Neural cell (in vitro differentiated cells): Measurements from ENCODE around the gene IL5RA. TPM values are rescaled to one million over a fixed set of nuclear protein-coding genes. Genes with fewer than 3 reads are reported as not detected.

Experiments
- H2AFZ ChIP-seq: fragments of 200-600, 300-800 bp; sonication (generic), shearing (Covaris generic); 2 replicates; pipeline ENCODE4 v1.6.0; 2014; ENCODE audit warnings: low read depth, mild to moderate bottlenecking, antibody characterized with exemption, low read length, moderate library complexity
- H3F3A ChIP-seq: fragments of 200-600 bp; shearing (Covaris generic); 2 replicates; pipeline ENCODE4 v1.6.1; 2016; ENCODE audit warnings: mild to moderate bottlenecking, moderate library complexity, mixed read lengths, antibody characterized with exemption, low read length; ENCODE audit not compliant: insufficient read depth, poor library complexity, severe bottlenecking
- H3K27ac ChIP-seq: fragments of 200-600, 300-800 bp; sonication (generic), shearing (Covaris generic); 2 replicates; pipeline ENCODE4 v1.5.1; 2014; ENCODE audit warnings: mild to moderate bottlenecking, low read length, moderate library complexity
- H3K27me3 ChIP-seq: fragments of 300-800, 200-600 bp; sonication (generic), shearing (Covaris generic); 2 replicates; pipeline ENCODE4 v1.6.0; 2014; ENCODE audit warnings: mild to moderate bottlenecking, low read depth, low read length, moderate library complexity; ENCODE audit not compliant: insufficient read depth
- H3K36me3 ChIP-seq: fragments of 300-800, 200-600 bp; sonication (generic), shearing (Covaris generic); 2 replicates; pipeline ENCODE4 v1.5.1; 2014; ENCODE audit warnings: mild to moderate bottlenecking, antibody characterized with exemption, low read length, moderate library complexity; ENCODE audit not compliant: insufficient read depth
- H3K4me2 ChIP-seq: fragments of 300-800, 200-600 bp; sonication (generic), shearing (Covaris generic); 2 replicates; pipeline ENCODE4 v1.6.0; 2014; ENCODE audit warnings: mild to moderate bottlenecking, low read length
- H3K4me3 ChIP-seq: fragments of 300-800, 200-600 bp; sonication (generic), shearing (Covaris generic); 2 replicates; pipeline ENCODE4 v1.5.1; 2014; ENCODE audit warnings: mild to moderate bottlenecking, low read length, moderate library complexity
- H3K79me2 ChIP-seq: fragments of 200-600 bp; shearing (Covaris generic); replicated peaks from 2 replicates; pipeline ENCODE4 v1.6.0; 2014; ENCODE audit warnings: mild to moderate bottlenecking, low read length, moderate library complexity; ENCODE audit not compliant: insufficient read depth
- H3K9ac ChIP-seq: fragments of 300-800, 200-600 bp; sonication (generic), shearing (Covaris generic); 2 replicates; pipeline ENCODE4 v1.6.1; 2016; ENCODE audit warnings: mild to moderate bottlenecking, low read length, mixed read lengths
- H3K9me2 ChIP-seq: fragments of 200-600 bp; shearing (Covaris generic); 2 replicates; pipeline ENCODE4 v1.6.1; 2016; ENCODE audit warnings: mild to moderate bottlenecking, low read length, mixed read lengths; ENCODE audit not compliant: insufficient read depth
- H3K9me3 ChIP-seq: fragments of 200-600, 300-800 bp; sonication (generic), shearing (Covaris generic); 2 replicates; pipeline ENCODE4 v1.6.1; 2016; ENCODE audit warnings: mild to moderate bottlenecking, mixed run types, low read length, moderate library complexity, mixed read lengths
- H4K20me1 ChIP-seq: fragments of 200-600 bp; shearing (Covaris generic); 2 replicates; pipeline ENCODE4 v1.6.1; 2016; ENCODE audit warnings: mild to moderate bottlenecking, mixed run types; ENCODE audit not compliant: insufficient read depth
- CTCF ChIP-seq: fragments of 450-650 bp; IDR thresholded peaks from 2 replicates; pipeline ENCODE4 v1.5.1; 2014; ENCODE audit warnings: antibody characterized with exemption, mild to moderate bottlenecking, moderate library complexity; ENCODE audit not compliant: poor library complexity, severe bottlenecking
- EP300 ChIP-seq: fragments of 450-650 bp; conservative IDR thresholded peaks from 2 replicates; pipeline ENCODE4 v1.6.1; 2014; ENCODE audit warnings: antibody characterized with exemption, mild to moderate bottlenecking, moderate library complexity; ENCODE audit not compliant: poor library complexity, severe bottlenecking
- EZH2 ChIP-seq: fragments of 200-600, 300-800 bp; shearing (Covaris generic), sonication (generic); IDR thresholded peaks from 2 replicates; pipeline ENCODE4 v1.6.1; 2014; ENCODE audit warnings: antibody characterized with exemption, low read length, borderline replicate concordance, mild to moderate bottlenecking; ENCODE audit not compliant: insufficient read depth, poor library complexity, severe bottlenecking
- MXI1 ChIP-seq: fragments of 450-650 bp; conservative IDR thresholded peaks from 2 replicates; pipeline ENCODE4 v1.6.1; 2014; ENCODE audit warnings: antibody characterized with exemption, mild to moderate bottlenecking; ENCODE audit not compliant: poor library complexity, severe bottlenecking
- POLR2AphosphoS5 ChIP-seq: IDR thresholded peaks from 2 replicates; pipeline ENCODE4 v1.6.1; 2012
- RAD21 ChIP-seq: fragments of 450-650 bp; conservative IDR thresholded peaks from 2 replicates; pipeline ENCODE4 v1.6.1; 2014; ENCODE audit warnings: antibody characterized with exemption, mild to moderate bottlenecking, moderate library complexity
- SMC3 ChIP-seq: fragments of 450-650 bp; conservative IDR thresholded peaks from 2 replicates; pipeline ENCODE4 v1.6.1; 2014; ENCODE audit warnings: antibody characterized with exemption, mild to moderate bottlenecking, moderate library complexity; ENCODE audit not compliant: poor library complexity
- TAF1 ChIP-seq: IDR thresholded peaks from 2 replicates; pipeline ENCODE4 v1.6.1; 2012; ENCODE audit warnings: low read depth
- polyA plus RNA-seq: library from polyadenylated mRNA; depleted of rRNA; stranded (reverse); fragments of >200 nt; gene quantifications from 2 replicates; pipeline ENCODE4 v1.2.3, GENCODE V29; 2014
- TF ChIP-seq, protein P1 (sequence below): IDR thresholded peaks from 2 replicates; pipeline ENCODE4 v1.6.1; 2012; ENCODE audit warnings: borderline replicate concordance

The IL5RA gene
- polyA plus RNA-seq, 1 donor from 2014 or later, result 0.10 TPM

DNA sequence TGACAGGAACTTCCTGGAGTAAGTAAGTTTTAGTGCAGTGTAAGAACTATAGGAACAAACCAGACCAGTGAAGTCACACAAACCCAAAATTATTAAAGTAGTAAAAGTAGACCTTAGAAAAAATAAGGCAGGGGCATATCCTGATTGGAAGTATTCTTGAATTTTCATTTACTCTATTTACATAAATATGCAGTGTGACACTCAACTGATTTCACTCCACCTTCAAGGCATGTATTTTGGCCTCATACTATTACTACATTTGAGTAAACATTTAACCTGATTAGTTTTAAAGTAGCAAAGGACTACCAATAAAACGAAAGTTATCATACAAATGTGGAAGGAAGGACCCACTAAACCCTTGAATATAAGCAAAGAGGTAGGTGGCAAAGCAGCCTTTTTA, 39.4 kb upstream of the IL5RA start:
- no peaks in the 10 kb centered on the region for H3F3A ChIP-seq
- no peak overlapping the region for H3K4me3 ChIP-seq

DNA sequence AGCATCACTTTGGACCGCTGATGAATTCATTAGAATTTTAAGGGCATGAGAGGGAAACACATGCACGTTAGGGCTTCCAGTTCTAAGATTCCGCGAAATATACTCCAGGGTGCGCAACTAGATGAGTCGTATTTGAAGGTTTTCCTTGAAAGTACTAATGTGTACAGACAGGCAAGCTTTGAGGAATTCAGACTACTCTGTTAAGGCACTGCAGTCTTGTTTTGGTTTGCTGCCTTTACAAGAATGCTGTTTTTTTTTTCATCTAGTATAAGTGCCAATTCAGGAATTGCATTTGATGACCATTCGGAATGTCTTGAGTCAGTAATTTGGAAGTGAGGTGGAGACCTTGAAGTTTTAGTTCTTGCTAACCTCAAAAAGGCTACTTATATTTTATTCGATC, 35.7 kb upstream of the IL5RA start:
- TF ChIP-seq SMC3 (no peak), CTCF (no peak), TAF1 (no peak), POLR2AphosphoS5 (no peak), MXI1 (no peak), EZH2 (no peak)
- TF ChIP-seq, protein P1, sequence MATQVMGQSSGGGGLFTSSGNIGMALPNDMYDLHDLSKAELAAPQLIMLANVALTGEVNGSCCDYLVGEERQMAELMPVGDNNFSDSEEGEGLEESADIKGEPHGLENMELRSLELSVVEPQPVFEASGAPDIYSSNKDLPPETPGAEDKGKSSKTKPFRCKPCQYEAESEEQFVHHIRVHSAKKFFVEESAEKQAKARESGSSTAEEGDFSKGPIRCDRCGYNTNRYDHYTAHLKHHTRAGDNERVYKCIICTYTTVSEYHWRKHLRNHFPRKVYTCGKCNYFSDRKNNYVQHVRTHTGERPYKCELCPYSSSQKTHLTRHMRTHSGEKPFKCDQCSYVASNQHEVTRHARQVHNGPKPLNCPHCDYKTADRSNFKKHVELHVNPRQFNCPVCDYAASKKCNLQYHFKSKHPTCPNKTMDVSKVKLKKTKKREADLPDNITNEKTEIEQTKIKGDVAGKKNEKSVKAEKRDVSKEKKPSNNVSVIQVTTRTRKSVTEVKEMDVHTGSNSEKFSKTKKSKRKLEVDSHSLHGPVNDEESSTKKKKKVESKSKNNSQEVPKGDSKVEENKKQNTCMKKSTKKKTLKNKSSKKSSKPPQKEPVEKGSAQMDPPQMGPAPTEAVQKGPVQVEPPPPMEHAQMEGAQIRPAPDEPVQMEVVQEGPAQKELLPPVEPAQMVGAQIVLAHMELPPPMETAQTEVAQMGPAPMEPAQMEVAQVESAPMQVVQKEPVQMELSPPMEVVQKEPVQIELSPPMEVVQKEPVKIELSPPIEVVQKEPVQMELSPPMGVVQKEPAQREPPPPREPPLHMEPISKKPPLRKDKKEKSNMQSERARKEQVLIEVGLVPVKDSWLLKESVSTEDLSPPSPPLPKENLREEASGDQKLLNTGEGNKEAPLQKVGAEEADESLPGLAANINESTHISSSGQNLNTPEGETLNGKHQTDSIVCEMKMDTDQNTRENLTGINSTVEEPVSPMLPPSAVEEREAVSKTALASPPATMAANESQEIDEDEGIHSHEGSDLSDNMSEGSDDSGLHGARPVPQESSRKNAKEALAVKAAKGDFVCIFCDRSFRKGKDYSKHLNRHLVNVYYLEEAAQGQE, result no peak
- Histone ChIP-seq H3K9me2 (no peaks in the 10 kb centered on the region), H3K4me3 (no peak overlapping the region), H3K4me2 (no peak overlapping the region), H3K9me3 (no peaks in the 10 kb centered on the region), H4K20me1 (no peaks in the 10 kb centered on the region), H3K9ac (no peak overlapping the region), H3K27ac (no peak overlapping the region), H3F3A (no peaks in the 10 kb centered on the region), H3K79me2 (no peaks in the 10 kb centered on the region), H3K27me3 (no peaks in the 10 kb centered on the region), H2AFZ (no peak overlapping the region), H3K36me3 (peaks cover 4% of the 10 kb centered on the region)

More for the DNA sequence above, 39.4 kb upstream of the IL5RA start:
- no peaks in the 10 kb centered on the region for H4K20me1 ChIP-seq
- no peak for TF ChIP-seq RAD21
- no peak for TF ChIP-seq TAF1
- H3K36me3 ChIP-seq, result peaks cover 5% of the 10 kb centered on the region
- H2AFZ ChIP-seq, result no peak overlapping the region
- H3K9me2 ChIP-seq, result no peaks in the 10 kb centered on the region
- H3K27ac ChIP-seq, result no peak overlapping the region
- H3K9me3 ChIP-seq, result no peaks in the 10 kb centered on the region
- H3K4me2 ChIP-seq, result no peak overlapping the region
- no peaks in the 10 kb centered on the region for H3K79me2 ChIP-seq
- H3K9ac ChIP-seq, result no peak overlapping the region
- no peaks in the 10 kb centered on the region for H3K27me3 ChIP-seq

GRCh38 chr3:3141939-3142338, 31.8 kb upstream of the IL5RA start:
- no peaks in the 10 kb centered on the region for H4K20me1 ChIP-seq

More at GRCh38 chr3:3141939-3142338, 31.8 kb upstream of the IL5RA start:
- TF ChIP-seq RAD21, result no peak
- no peak for TF ChIP-seq TAF1
- TF ChIP-seq EP300, result no peak
- TF ChIP-seq EZH2, result no peak
- no peak for TF ChIP-seq SMC3
- TF ChIP-seq CTCF, result no peak
- TF ChIP-seq, protein P1, result no peak
- TF ChIP-seq MXI1, result no peak
- no peak for TF ChIP-seq POLR2AphosphoS5
- Histone ChIP-seq H3K36me3 (peaks cover 10% of the 10 kb centered on the region), H3K27me3 (no peaks in the 10 kb centered on the region), H3K27ac (no peak overlapping the region), H2AFZ (no peak overlapping the region), H3K9me2 (no peaks in the 10 kb centered on the region), H3K79me2 (no peaks in the 10 kb centered on the region), H3K9me3 (no peaks in the 10 kb centered on the region), H3K4me3 (no peak overlapping the region), H3F3A (no peaks in the 10 kb centered on the region), H3K9ac (no peak overlapping the region), H3K4me2 (no peak overlapping the region)
